CD4-positive, alpha-beta T cell treated with Interferon alpha-2 for 1 hour (primary cell): ENCODE data around the gene DTNB.

Experiments
- DNase-seq, 2 donors: peaks; one replicate each; pipeline ENCODE4 v3.0.0-alpha.2; 2020 to 2022

DTNB gene

GRCh38 chr2:25361261-25362048, 311.9 kb downstream of the DTNB start:
- no peak for DNase-seq

GRCh38 chr2:25358836-25359235, 314.5 kb downstream of the DTNB start:
- no peak for DNase-seq

GRCh38 chr2:25358249-25358815, 315.0 kb downstream of the DTNB start:
- no peak for DNase-seq

- no peak for DNase-seq
Observed at GRCh38 chr2:25356088-25356487, 317.3 kb downstream of the DTNB start.

DNA sequence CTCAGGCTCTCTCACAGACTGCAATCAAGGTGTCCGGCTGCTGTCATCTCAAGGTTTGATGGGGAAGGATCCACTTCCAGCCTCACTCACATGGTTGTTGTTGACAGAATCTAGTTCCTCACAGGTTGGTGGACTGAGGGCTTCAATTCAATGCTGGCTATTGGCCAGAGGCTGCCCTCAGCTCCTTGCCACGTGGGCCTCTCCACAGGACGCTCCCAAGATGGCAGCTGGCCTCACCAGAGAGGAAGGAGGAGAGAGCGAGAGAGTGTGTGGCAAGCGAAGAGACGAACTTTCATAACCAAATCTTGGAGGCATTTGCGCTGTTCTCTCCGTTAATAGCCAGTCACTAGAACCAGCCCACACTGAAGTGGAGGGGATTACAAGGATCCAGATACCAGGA, 318.1 kb downstream of the DTNB start:
- no peak for DNase-seq

DNA sequence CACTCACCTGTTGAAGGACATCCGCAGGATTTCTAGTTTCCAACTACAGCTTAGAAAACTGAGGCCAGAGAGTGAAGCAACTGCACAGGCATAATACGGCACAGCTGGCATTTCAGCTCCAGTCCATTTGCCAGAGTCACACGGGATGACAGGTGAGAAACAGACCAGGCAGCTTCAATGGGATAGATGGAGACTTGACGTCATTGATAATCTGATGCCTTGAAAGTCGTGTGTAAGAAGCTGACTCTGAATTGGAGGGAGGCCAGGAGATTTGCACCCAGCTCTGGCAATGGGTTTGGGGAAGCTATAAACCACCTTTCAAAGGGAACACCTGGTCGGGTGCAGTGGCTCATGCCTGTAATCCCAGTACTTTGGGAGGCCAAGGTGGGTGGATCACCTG, 319.3 kb downstream of the DTNB start:
- no peak for DNase-seq

- DNase-seq: no peak
Observed at GRCh38 chr2:25349397-25349796, 324.0 kb downstream of the DTNB start.

- no peak for DNase-seq
Observed at GRCh38 chr2:25347846-25348245, 325.5 kb downstream of the DTNB start.

GRCh38 chr2:25347205-25347815, 326.1 kb downstream of the DTNB start:
- no peak for DNase-seq

GRCh38 chr2:25343187-25343825, 330.1 kb downstream of the DTNB start:
- DNase-seq: no peak

DNA sequence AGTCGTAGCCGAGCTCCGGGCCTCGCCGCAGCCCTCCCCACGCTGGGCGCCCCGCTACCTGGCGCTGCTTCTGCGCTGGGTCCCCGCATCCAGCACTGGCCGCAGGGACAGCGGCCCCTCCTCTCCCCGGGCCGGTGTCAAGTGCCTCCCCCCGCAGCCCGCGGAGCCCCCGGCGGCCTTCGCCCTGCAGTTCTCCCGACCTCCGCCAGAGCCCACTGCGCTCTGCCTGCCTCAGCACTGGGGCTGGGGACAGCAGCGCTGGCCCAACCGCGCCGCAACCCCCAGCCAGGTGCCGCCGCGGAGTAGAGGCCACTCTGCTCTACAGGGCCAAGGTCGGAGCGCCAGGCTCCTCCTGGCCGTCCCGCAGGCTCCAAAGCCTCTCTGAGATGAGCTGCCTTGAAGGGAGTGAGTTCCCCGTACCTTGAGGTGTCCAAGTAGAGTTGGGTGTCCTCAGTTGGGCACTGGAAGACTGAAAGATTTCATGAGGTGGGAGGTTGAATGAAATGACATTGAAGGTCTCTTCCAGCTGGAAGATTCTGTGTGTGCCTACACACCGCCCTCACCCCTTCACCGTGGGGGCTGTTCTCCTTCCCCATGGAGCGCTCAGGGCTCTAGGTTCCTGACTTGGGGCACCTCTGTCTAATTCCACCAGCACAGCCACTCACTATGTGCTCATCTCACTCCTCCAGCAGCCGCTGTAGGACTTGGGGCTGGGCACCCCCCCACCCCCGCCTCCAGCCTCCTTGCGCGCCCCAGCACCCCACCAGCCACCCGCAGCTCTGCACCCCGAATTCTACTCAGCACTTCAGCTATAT, 330.8 kb downstream of the DTNB start:
- DNase-seq: peak; percentile 83 to 89

- DNase-seq: peak; percentile 41 to 58
Observed at GRCh38 chr2:25341753-25342371, 331.5 kb downstream of the DTNB start, which contains the start of gene DNMT3A. Gene DNMT3A, minus strand, starts transcription at chr2:25341925. Its CDS starts 27,941 bp downstream, at chr2:25313984.

DNA sequence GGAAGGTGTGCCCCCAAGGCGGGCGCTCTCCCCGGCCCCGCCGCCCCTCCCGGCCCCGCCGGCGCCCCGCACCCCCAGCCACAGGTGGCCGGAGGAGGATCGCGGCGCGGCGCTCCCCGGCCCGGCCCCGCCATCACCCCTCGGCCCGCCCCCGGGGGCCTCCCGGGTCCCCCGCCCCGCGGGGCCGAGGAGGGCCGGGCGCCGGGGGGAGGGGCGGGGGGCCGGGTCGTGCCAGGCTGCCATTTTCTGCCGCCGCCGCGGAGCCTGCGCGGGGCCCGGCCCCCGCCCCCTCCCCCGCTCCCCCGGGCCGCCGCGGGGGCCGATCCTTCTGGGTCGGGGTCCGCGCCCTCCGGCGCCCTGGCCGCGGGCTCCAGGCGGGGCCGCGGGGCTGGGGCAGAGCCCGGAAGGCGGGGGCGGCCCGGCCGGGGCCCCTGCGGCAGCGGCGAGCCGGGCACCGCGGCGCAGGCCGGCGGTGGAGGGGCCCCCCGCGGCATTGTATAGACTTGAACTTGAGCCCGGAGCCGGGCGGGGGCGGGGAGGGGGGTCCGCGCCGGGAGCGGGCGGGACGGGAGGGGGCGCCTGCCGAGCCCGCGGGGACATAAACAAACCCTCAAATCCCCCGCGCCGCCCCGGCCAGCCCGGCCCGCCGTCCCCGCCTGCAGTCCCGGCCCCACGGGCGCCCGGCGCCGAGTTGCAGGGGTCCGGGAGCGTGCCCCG, 332.2 kb downstream of the DTNB start:
- peak in 1 of 2 donors; percentile 39 for DNase-seq

DNA sequence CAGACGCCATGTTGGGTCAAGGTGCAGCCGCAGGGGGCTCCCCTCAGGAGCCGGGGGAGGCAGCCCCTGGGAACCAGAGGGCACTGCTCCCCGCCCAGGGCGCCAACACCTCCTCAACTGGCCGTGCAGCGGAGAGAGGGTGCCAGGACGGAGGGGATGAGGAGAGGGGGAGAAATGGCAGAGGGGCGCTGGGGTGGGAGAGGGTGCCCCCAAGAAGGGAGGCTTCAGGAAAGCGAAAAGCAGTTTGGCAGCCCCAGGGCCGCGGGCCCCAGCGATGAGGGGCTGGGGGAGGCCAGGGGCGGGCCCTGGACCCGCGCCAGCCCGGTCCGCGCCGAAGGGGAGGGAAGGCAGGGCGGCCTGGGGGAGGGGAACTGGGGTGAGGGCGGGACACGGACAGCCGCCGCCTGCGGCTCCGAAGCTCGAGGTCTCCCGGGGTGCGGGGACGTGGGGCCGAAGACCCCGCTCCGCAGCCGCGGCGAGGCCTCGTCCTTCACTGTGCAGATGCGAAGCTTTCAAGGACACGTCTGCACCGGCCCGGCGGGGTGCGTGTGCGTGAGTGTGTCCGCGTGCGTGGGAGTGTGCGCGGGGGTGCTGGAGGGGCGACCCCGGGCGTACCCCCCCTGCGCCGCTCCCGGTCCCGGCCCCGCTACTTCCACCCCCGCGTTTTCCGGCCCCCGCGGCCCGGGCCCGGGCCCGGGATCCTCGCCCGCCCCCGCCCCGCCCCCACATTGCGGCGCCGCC, 333.0 kb downstream of the DTNB start:
- DNase-seq: peak in 1 of 2 donors; percentile 19

- DNase-seq: no peak
Observed at GRCh38 chr2:25339791-25340180, 333.6 kb downstream of the DTNB start.

DNA sequence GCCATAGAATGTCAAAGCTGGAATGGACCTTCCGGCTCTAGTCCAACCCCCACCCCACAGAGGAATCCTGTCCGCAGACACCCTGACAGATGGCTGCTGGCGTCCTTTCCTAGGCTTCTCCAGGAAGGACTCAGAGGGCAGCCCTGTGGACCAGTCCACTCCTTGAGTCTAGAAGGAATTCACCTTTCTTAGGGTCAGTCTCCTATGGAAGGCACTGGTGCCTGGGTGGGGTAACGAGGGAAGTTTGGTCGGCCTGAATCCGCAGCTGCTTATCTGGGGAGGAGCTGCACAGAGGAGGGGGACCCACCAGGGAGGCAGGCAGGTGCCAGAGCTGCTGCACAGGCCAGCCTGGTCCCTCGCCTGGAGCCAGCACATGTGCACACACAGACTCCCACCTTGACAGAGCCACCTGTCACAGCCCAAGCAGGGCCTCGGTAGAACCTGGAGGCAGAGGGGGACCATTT, 334.1 kb downstream of the DTNB start:
- no peak for DNase-seq

DNA sequence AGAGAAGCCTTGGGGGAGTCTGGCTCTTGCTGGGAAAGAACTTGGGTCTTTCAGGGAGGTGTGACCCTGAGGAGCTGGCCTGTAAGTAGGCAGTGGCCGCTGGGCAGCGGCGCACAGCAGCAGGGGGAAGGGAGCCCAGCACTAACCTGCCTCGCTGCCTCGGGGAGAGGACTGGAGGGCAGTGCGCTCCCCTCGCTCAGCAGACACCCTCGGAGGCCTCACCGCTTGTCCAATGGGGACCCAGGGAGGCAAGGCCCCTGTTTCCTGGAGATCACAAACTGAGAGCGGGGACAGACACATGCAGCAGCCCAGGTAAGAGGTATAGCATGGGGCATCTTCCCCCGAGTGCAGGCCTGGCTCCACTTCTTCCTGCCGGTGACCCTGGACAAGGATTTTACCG, 335.0 kb downstream of the DTNB start:
- DNase-seq: no peak

- DNase-seq: no peak
Observed at GRCh38 chr2:25337891-25338290, 335.5 kb downstream of the DTNB start.

DNA sequence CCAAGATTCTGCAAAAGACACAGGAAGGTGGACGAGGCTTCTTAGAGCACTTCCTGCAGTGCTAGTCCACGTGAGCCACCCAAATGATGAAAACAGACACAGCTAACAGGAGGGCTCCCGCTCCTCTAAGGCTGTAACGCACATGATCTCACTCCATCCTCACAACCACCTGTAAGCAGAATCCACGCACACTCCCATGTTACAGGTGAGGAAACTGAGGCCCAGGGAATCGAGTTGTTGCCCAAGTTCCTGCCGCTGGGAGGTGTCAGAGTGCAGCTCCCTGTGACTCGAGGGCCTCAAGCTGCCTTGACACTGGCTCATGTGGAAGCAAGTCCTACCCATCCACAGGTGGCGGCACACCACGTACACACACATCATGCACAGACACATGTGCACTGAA, 336.1 kb downstream of the DTNB start:
- no peak for DNase-seq

GRCh38 chr2:25336383-25336841, 337.0 kb downstream of the DTNB start:
- DNase-seq: no peak

DNA sequence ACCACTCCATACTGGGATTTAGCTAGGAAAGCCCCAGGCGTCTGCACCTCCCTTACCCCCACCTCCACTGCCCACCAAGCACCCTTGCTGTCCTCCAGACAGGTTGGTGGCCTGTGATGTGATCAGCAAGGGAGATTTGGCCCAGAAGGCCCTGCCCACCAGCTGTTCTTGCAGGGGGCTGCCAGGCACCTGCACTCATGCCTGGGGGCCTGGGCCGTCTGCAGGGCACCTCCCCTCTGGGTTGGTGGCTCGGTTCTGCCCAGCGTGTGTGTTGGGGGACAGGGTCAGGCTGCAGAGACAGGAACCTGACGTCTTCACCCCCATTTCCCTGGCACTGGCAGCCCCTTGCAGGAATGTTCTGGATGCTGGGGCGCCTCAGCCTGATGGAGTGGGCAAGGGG, 337.4 kb downstream of the DTNB start:
- no peak for DNase-seq
